Kidney epithelial cell (primary cell): ENCODE measurements around the gene GSTP1. TPM values are rescaled to one million over a fixed set of nuclear protein-coding genes. Genes with fewer than 3 reads are reported as not detected.

Source experiments
- DNase-seq: peaks from one replicate; pipeline ENCODE4 v3.0.0-alpha.2; 2010; ENCODE audit warnings: low read depth
- H3K27me3 ChIP-seq: 2 replicates; pipeline ENCODE4 v1.6.0; 2011; ENCODE audit warnings: low read length; ENCODE audit not compliant: control insufficient read depth, insufficient read depth
- H3K36me3 ChIP-seq: 2 replicates; pipeline ENCODE4 v1.5.1; 2011; ENCODE audit warnings: low read length; ENCODE audit not compliant: control insufficient read depth, insufficient read depth
- H3K4me3 ChIP-seq: 2 replicates; pipeline ENCODE4 v1.5.1; 2011; ENCODE audit warnings: low read depth, mild to moderate bottlenecking, control low read depth, low read length
- total RNA-seq: library from RNA; depleted of rRNA; stranded (reverse); fragments of >200 nt; gene quantifications from 2 replicates; pipeline ENCODE4 v1.2.3, GENCODE V29; 2015
- TF ChIP-seq, protein P1 (sequence below): IDR thresholded peaks from 2 replicates; pipeline ENCODE4 v1.5.1; 2011; ENCODE audit warnings: mild to moderate bottlenecking, moderate library complexity, low read length, control low read depth, inconsistent platforms; ENCODE audit not compliant: insufficient read depth, poor library complexity, severe bottlenecking

GSTP1 gene
- total RNA-seq, 1 donor from 2014 or later, result 1,390 TPM

DNA sequence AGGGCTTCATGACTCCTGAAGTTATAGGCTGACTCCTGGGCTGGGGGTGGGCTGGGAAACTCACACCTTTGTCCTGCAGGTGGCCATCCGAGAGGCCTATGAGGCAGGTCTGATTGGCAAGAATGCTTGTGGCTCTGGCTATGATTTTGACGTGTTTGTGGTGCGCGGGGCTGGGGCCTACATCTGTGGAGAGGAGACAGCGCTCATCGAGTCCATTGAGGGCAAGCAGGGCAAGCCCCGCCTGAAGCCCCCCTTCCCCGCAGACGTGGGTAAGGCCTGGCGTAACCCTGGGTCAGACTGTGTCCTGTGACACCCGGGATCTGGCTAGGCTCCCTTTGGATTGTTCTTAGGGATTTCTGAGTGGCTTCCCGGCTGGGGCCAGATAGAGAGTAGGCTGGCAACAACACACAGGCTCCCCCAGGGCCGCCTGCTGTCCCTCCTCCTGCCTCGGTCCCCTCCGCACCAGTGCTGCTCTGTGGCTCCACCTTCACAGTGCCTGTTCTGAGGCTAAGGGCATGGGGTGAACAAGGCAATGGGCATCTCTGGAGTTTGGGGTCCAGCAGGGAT lies 26.8 kb downstream of the GSTP1 start:
- Histone ChIP-seq H3K4me3 (no peak overlapping the region), H3K36me3 (no peaks in the 10 kb centered on the region), H3K27me3 (peaks cover 3% of the 10 kb centered on the region)
- DNase-seq, result no peak
- TF ChIP-seq, protein P1, sequence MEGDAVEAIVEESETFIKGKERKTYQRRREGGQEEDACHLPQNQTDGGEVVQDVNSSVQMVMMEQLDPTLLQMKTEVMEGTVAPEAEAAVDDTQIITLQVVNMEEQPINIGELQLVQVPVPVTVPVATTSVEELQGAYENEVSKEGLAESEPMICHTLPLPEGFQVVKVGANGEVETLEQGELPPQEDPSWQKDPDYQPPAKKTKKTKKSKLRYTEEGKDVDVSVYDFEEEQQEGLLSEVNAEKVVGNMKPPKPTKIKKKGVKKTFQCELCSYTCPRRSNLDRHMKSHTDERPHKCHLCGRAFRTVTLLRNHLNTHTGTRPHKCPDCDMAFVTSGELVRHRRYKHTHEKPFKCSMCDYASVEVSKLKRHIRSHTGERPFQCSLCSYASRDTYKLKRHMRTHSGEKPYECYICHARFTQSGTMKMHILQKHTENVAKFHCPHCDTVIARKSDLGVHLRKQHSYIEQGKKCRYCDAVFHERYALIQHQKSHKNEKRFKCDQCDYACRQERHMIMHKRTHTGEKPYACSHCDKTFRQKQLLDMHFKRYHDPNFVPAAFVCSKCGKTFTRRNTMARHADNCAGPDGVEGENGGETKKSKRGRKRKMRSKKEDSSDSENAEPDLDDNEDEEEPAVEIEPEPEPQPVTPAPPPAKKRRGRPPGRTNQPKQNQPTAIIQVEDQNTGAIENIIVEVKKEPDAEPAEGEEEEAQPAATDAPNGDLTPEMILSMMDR, result no peak

DNA sequence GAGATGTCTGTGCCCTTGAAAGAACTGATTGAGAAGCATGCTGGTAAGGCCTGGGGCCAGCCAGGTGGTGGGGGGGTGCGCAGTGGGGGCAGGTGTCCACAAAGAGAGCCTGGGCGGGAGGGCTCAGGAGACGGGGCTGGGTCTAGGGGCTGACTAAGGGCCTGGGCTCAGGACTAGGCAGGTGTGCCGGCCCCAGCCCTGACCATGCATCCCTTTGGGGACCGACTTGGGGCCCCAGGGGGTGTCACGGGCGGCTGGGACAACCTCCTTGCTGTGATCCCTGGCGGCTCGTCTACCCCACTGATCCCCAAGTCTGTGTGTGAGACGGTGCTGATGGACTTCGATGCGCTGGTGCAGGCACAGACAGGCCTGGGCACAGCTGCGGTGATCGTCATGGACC lies 27.6 kb downstream of the GSTP1 start:
- H3K27me3 ChIP-seq, result peaks cover 11% of the 10 kb centered on the region
- TF ChIP-seq, protein P1, result no peak
- DNase-seq, result no peak
- H3K4me3 ChIP-seq, result no peak overlapping the region
- H3K36me3 ChIP-seq, result no peaks in the 10 kb centered on the region

DNA sequence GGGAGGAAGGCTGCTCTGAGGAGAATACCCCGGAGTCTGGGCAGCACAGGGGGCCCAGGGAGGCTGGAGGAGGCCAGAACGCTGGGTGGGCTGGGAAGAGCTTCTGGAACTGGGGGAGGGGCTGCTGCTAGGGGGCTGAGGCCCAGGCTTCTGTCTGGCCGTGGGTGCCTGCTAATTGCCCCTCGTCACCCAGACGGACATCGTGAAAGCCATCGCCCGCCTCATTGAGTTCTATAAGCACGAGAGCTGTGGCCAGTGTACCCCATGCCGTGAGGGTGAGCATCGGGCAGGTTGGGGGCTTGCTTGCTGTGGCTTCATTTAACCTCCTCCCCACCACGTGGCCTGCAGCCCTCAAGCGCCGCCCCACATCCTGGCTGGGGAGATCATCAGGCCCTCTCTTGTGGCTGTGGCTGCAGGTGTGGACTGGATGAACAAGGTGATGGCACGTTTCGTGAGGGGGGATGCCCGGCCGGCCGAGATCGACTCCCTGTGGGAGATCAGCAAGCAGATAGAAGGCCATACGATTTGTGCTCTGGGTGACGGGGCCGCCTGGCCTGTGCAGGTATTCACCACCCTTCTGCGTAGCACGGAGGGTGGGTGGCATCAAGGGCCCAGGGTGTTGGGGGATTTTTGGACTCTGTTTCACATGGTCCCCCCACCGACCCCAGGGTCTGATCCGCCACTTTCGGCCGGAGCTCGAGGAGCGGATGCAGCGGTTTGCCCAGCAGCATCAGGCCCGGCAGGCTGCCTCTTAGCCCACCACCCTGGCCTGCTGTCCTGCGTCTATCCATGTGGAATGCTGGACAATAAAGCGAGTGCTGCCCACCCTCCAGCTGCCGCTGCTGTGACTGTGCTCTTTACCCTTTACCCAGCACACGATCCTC lies 28.3 kb downstream of the GSTP1 start:
- H3K36me3 ChIP-seq, result no peaks in the 10 kb centered on the region
- peaks cover 18% of the 10 kb centered on the region for H3K27me3 ChIP-seq
- no peak overlapping the region for H3K4me3 ChIP-seq
- TF ChIP-seq, protein P1, result no peak
- DNase-seq, result no peak

- H3K4me3 ChIP-seq, result no peak overlapping the region
- DNase-seq, result no peak
- TF ChIP-seq, protein P1, result no peak
- peaks cover 24% of the 10 kb centered on the region for H3K27me3 ChIP-seq
- no peaks in the 10 kb centered on the region for H3K36me3 ChIP-seq
Observed at GRCh38 chr11:67612751-67613150, 29.1 kb downstream of the GSTP1 start.

DNA sequence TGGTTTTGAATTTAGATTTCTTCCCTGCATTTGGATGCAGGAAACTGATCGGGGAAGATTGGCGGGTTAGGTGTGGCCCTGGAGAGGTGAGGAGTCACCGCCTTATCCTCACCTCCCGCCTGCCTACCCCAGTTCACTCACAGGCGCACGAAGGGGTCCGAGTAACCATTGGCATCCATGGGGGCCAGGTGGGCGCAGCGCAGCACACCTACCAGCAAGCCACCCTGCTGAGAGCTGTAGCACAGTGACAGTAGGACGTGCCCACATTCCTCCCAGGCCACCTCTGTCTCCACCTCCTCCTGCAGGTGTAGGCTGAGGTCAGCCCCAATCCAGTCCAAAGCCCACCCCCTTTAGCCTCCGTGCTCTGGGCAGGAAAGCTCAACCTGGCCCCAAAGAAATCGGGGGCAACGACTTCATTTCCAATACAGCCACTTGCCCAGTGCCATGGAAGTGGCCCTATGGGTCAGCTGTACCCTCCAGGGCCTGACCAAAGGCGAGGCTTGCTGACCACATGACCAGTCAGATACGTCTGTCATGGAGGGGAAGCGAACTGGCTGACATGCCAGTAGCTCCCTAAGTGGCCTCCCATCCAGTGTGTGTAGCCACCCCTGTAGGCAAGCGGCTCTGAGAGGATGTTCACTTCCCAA lies 29.8 kb downstream of the GSTP1 start:
- Histone ChIP-seq H3K36me3 (no peaks in the 10 kb centered on the region), H3K27me3 (peaks cover 24% of the 10 kb centered on the region), H3K4me3 (no peak overlapping the region)
- TF ChIP-seq, protein P1, result no peak
- no peak for DNase-seq
